HCT116 (cell line): Measurements from ENCODE around the gene FBXL17.

Source experiments
- CBX3 ChIP-seq: IDR thresholded peaks from 2 replicates; pipeline ENCODE4 v1.6.1; 2012; ENCODE audit warnings: low read depth
- EZH2 ChIP-seq: fragments of 200-600 bp; sonication (generic); IDR thresholded peaks from 2 replicates; pipeline ENCODE4 v1.6.1; 2017; ENCODE audit warnings: antibody characterized with exemption, mixed run types
- EZH2phosphoT487 ChIP-seq: fragments of 200-600 bp; IDR thresholded peaks from 2 replicates; pipeline ENCODE4 v1.6.1; 2018; ENCODE audit warnings: antibody characterized with exemption, borderline replicate concordance
- JUND ChIP-seq: IDR thresholded peaks from 2 replicates; pipeline ENCODE4 v1.6.1; 2012
- POLR2A ChIP-seq: IDR thresholded peaks from 2 replicates; pipeline ENCODE4 v1.7.0; 2011; ENCODE audit warnings: borderline replicate concordance; ENCODE audit not compliant: insufficient read depth, insufficient read length; ENCODE audit errors: extremely low read depth
- POLR2AphosphoS5 ChIP-seq: IDR thresholded peaks from 2 replicates; pipeline ENCODE4 v1.6.1; 2011; ENCODE audit warnings: mild to moderate bottlenecking, low read depth, low read length, moderate library complexity
- YY1 ChIP-seq: IDR thresholded peaks from 2 replicates; pipeline ENCODE4 v1.6.1; 2011; ENCODE audit warnings: low read length, low read depth, moderate library complexity, mild to moderate bottlenecking; ENCODE audit not compliant: insufficient replicate concordance; ENCODE audit errors: extremely low read depth
- TF ChIP-seq, protein P1 (sequence below): IDR thresholded peaks from 2 replicates; pipeline ENCODE4 v1.6.1; 2012; ENCODE audit warnings: low read depth
- TF ChIP-seq, protein P2 (sequence below), 3 experiments: fragments of 200-600 bp in 1 of 3; sonication (generic) in 1 of 3; IDR thresholded peaks in 2 of 3; conservative IDR thresholded peaks in 1 of 3; 2 replicates each; pipeline ENCODE4 v1.5.1; 2012 to 2017; ENCODE audit warnings: low read depth in 2 of 3, low read length in 2 of 3, antibody characterized with exemption in 1 of 3, borderline replicate concordance in 1 of 3, control low read depth in 1 of 3, mild to moderate bottlenecking in 1 of 3, mixed read lengths in 1 of 3, mixed run types in 1 of 3, moderate library complexity in 1 of 3; ENCODE audit not compliant: insufficient read depth in 1 of 3

DNA sequence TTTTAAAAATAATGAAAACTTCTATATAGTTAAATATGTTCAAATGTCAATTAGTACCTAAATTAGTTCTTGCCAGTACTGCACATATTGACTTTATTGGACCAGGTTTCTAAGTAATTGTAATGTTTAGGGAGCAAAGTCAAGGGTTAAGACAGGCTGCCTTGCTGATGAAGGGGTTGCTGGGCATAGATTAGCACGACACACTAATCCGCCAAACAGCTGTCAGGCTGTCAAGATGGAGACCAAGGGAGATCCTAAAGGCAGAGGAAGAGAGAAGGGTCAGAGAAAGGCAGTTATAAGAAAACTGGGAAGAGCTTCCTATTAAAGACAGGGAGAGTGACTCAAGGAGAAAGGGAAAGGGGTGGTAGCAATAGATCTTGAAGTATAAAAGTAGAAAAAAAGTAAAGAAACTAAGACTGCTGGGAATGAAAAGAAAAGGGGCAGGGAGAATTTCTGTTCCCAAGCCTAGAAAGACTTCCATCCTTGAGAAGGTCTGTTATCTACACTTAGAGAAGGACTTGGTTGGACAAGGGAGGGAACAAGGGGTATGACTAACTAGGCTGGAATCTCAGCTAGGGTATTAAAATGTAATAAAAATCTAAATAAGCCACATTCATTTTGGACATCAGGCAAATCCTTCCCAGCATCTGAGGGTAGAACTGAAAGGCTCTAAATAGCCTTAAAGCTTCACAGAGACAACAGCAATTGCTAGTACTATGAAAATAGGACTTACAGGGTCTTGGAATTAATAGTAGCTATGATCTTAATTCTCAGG lies 188.7 kb downstream of the FBXL17 start:
- TF ChIP-seq, protein P1, sequence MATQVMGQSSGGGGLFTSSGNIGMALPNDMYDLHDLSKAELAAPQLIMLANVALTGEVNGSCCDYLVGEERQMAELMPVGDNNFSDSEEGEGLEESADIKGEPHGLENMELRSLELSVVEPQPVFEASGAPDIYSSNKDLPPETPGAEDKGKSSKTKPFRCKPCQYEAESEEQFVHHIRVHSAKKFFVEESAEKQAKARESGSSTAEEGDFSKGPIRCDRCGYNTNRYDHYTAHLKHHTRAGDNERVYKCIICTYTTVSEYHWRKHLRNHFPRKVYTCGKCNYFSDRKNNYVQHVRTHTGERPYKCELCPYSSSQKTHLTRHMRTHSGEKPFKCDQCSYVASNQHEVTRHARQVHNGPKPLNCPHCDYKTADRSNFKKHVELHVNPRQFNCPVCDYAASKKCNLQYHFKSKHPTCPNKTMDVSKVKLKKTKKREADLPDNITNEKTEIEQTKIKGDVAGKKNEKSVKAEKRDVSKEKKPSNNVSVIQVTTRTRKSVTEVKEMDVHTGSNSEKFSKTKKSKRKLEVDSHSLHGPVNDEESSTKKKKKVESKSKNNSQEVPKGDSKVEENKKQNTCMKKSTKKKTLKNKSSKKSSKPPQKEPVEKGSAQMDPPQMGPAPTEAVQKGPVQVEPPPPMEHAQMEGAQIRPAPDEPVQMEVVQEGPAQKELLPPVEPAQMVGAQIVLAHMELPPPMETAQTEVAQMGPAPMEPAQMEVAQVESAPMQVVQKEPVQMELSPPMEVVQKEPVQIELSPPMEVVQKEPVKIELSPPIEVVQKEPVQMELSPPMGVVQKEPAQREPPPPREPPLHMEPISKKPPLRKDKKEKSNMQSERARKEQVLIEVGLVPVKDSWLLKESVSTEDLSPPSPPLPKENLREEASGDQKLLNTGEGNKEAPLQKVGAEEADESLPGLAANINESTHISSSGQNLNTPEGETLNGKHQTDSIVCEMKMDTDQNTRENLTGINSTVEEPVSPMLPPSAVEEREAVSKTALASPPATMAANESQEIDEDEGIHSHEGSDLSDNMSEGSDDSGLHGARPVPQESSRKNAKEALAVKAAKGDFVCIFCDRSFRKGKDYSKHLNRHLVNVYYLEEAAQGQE = no peak
- TF ChIP-seq, protein P2, sequence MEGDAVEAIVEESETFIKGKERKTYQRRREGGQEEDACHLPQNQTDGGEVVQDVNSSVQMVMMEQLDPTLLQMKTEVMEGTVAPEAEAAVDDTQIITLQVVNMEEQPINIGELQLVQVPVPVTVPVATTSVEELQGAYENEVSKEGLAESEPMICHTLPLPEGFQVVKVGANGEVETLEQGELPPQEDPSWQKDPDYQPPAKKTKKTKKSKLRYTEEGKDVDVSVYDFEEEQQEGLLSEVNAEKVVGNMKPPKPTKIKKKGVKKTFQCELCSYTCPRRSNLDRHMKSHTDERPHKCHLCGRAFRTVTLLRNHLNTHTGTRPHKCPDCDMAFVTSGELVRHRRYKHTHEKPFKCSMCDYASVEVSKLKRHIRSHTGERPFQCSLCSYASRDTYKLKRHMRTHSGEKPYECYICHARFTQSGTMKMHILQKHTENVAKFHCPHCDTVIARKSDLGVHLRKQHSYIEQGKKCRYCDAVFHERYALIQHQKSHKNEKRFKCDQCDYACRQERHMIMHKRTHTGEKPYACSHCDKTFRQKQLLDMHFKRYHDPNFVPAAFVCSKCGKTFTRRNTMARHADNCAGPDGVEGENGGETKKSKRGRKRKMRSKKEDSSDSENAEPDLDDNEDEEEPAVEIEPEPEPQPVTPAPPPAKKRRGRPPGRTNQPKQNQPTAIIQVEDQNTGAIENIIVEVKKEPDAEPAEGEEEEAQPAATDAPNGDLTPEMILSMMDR (IDR thresholded peaks at IDR 0.05 in 2 of 3, conservative IDR thresholded peaks at IDR 0.05 in 1 of 3; ENCODE audit: borderline replicate concordance in 1 of 3, insufficient read depth in 1 of 3, low read depth in 2 of 3, low read length in 2 of 3) = no peak
- TF ChIP-seq POLR2A (no peak), POLR2AphosphoS5 (no peak), CBX3 (no peak), EZH2phosphoT487 (no peak), JUND (no peak), YY1 (no peak), EZH2 (no peak)
